T-helper 9 cell (primary cell): ENCODE data around the gene HAPLN3.

Source experiments
- DNase-seq: peaks from one replicate; pipeline ENCODE4 v3.0.0-alpha.2; 2020

Gene HAPLN3

GRCh38 chr15:88909956-88910831, 14.8 kb upstream of the HAPLN3 start:
- no peak for DNase-seq

- no peak for DNase-seq
These were observed 13.6 kb upstream of the HAPLN3 start for GRCh38 chr15:88908697-88909621.

- no peak for DNase-seq
These were observed 12.8 kb upstream of the HAPLN3 start for GRCh38 chr15:88908123-88908522.

- no peak for DNase-seq
These were observed 11.8 kb upstream of the HAPLN3 start for GRCh38 chr15:88907111-88907510.

GRCh38 chr15:88906551-88906950, 11.2 kb upstream of the HAPLN3 start:
- no peak for DNase-seq

GRCh38 chr15:88906130-88906529, 10.8 kb upstream of the HAPLN3 start:
- DNase-seq: no peak

GRCh38 chr15:88905576-88905975, 10.2 kb upstream of the HAPLN3 start:
- DNase-seq: no peak

- peak; percentile 95 for DNase-seq
These were observed 9.4 kb upstream of the HAPLN3 start for GRCh38 chr15:88904624-88905327.

- DNase-seq: no peak
These were observed 8.9 kb upstream of the HAPLN3 start for GRCh38 chr15:88904257-88904623.

GRCh38 chr15:88902846-88903245, 7.5 kb upstream of the HAPLN3 start:
- DNase-seq: no peak

GRCh38 chr15:88902221-88902835, 7.0 kb upstream of the HAPLN3 start:
- no peak for DNase-seq

GRCh38 chr15:88901508-88902220, 6.3 kb upstream of the HAPLN3 start:
- DNase-seq: no peak

GRCh38 chr15:88900982-88901418, 5.7 kb upstream of the HAPLN3 start:
- DNase-seq: no peak

GRCh38 chr15:88900309-88900981, 5.1 kb upstream of the HAPLN3 start:
- no peak for DNase-seq

- no peak for DNase-seq
These were observed 3.9 kb upstream of the HAPLN3 start for GRCh38 chr15:88899251-88899650.

GRCh38 chr15:88898736-88899135, 3.4 kb upstream of the HAPLN3 start:
- no peak for DNase-seq

- peak; percentile 64 for DNase-seq
These were observed 2.3 kb upstream of the HAPLN3 start for GRCh38 chr15:88897456-88898194.

GRCh38 chr15:88897142-88897455, 1.8 kb upstream of the HAPLN3 start:
- no peak for DNase-seq

- no peak for DNase-seq
These were observed 1.1 kb upstream of the HAPLN3 start for GRCh38 chr15:88896333-88897033.

GRCh38 chr15:88894348-88894818, 961 bp downstream of the HAPLN3 start:
- peak; percentile 88 for DNase-seq
